HG02885 (cell line): ENCODE results near the gene NATD1.

Experiments used
- ATAC-seq: cut with Tn5 transposase; IDR thresholded peaks from one replicate; pipeline ENCODE4 v1.9.1; 2021; ENCODE audit warnings: mild to moderate bottlenecking; ENCODE audit not compliant: unreplicated experiment, poor library complexity

The NATD1 gene, protein sequence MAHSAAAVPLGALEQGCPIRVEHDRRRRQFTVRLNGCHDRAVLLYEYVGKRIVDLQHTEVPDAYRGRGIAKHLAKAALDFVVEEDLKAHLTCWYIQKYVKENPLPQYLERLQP

DNA sequence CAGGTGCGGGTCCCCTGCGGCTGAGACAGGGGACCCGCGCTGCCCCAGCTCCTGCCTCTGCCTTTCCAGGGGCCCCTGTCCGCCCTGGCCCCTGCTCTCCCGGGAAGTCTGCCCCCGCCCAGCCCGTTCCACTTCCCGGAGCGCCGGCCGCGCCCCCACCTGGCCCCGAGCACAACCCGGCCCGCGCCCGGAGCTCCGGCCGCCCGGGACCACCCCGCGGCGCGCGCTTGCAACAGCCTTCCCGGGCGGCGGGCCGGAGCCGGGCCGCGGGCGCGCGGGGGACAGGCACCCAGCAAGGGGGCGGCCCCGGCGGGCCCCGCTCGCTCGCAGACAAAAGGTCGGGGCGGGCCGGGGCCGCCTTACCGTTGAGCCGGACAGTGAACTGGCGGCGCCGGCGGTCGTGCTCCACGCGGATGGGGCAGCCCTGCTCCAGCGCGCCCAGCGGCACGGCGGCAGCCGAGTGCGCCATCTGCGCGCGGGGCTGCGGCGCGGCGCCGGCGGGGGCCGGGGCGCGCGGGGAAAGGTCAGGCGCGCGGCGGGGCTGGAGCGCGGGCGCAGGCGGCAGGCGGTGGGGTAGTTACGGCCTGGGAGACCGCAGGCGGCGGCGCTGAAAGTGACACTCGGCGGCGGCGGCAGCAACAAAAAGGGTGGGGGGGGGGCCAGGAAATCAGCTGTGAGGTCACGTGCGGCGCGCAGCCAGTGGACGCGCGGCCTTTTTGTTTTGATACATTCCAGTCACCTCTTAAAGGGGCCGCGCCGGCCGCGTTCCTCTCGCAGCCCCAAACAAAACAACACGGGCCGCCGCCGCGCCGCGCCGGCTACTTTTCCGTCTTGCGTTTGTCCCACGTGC, at the start of gene NATD1:
NATD1 (minus strand) TSS at position 615 of the 850 bp plus-strand sequence; CDS start at position 469, 146 bp downstream.
- ATAC-seq = peak; percentile 81

DNA sequence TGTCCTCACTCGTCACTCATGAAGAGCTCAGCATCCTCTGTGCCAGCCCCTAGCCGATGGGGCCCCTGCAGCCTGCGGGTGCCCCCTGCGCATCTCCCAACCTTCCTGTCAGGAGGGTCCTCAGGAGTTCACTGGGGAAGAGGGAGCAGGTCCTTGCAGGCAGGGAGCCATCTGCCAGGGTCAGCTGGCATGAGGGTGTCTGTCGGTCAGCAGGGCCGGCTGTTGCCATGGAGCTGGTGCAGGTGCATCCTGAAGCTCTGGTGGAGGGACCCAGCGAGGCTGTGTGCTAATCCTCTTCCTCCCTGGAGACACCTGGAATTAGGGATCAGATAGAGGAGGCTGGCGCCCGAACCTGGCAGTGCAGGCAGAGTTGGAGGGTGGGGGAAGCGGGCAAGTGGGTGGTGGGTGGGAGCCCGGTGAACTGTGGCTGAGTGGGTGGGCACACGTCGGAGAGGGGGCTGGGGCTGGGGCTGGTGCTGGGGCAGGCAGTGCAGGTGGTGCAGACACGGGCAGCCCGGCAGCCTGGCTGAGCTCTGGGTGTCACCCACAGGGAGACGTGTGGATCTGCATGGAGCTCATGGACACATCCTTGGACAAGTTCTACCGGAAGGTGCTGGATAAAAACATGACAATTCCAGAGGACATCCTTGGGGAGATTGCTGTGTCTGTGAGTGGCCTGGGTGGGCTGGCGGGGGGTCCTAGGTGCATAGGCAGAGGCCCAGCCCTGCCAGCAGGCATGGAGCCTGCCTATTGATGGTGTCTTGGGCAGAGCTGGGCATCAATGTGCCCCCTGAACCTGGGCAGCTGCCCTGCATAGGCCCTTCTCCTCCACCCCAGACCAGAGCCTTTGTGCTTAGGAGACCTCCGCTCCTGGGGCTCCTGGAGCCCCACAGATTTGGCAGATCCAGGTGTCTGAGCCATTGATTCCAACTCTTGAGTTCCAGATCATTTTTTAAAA, 48.7 kb upstream of the NATD1 start:
- ATAC-seq = no peak

DNA sequence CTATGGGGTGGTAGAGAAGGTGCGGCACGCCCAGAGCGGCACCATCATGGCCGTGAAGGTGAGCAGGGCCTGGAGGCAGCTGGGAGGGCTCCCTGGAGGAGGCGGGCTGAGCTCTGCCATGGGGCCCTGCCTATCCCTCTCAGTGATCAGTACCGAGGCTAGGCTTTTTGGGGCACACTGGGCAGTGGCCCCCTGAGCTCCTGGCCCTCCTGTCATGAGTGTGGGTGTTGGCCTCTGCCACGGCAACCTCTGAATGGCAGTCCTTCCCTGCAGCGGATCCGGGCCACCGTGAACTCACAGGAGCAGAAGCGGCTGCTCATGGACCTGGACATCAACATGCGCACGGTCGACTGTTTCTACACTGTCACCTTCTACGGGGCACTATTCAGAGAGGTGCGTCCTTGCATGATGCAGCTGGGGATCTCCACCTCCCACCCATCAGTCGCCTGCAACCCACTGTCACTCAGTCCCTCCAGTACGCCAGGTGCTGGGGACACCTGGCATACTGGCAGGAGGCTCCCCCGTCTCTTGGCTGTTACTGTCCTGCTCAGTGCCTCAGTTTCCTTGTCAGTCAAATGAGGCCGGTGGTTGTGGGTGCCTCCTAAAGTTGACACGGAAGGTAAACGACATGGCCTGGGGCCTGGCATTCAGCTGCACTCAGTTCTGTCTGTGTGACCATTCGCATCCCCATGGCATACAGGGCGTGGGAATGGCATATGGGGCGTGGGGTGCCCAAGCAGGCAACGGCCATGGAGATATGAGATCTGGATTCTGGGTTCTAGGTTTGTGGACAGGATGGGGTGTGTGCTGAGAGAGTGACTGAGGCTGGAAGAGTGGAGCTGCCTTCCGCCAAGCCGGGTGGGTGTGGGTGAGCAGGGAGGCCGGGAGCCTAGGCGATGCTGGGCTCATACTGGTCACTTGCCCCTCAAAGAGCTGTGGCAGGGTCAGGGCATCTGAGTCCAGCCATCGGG, 47.7 kb upstream of the NATD1 start:
- no peak for ATAC-seq

DNA sequence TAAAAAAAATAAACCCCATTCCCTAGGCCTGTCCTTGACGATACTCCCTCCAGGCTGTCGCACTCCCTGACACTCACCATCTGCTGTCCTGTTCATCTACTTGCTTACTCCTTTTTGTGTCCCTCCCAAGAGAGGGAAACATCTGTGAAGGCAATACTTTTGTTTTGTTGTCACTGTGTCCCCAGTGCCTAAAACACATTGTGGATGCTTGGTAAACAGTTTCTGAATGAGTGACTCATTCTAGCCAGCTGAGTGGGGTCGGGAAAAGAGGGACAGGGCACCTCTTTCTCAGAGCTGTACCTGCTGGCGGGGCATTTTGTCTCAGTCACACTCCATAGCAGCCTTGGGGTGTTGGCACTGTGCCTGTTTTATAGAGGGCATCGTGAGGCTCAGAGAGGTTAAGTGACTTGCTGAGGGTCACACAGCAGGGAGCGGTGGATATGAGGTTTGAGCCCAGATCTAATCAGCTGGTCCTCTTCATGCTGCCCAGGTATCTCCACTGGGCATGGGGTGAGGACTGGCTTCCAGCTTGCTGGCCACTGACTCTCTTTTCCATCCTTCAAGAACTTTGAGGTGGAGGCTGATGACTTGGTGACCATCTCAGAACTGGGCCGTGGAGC, 46.9 kb upstream of the NATD1 start:
- ATAC-seq = no peak

DNA sequence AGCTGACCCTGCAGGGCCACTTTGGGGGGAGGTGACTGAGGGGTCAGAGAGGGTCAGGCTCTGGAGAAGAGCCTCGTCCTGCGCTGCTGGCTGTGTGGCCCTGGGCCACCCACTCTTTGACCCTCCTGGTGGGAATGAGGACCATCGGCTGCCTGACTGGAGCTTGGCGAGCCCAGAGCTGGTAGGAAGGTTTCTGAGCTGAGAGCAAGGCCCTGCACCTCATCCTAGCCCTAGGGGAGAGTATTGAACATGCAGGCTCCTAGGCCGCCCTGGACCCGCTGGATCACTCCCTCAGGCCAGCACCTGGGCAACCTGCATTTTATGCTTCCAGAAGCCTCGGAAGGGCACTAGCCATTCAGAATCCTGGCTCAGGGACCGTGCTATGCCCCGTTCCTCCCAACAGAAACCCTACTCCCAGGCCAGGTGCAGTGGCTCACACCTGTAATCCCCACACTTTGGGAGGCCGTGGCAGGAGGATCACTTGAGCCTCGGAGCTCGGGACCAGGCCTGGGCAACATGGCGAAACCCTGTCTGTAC, 45.8 kb upstream of the NATD1 start:
- no peak for ATAC-seq

DNA sequence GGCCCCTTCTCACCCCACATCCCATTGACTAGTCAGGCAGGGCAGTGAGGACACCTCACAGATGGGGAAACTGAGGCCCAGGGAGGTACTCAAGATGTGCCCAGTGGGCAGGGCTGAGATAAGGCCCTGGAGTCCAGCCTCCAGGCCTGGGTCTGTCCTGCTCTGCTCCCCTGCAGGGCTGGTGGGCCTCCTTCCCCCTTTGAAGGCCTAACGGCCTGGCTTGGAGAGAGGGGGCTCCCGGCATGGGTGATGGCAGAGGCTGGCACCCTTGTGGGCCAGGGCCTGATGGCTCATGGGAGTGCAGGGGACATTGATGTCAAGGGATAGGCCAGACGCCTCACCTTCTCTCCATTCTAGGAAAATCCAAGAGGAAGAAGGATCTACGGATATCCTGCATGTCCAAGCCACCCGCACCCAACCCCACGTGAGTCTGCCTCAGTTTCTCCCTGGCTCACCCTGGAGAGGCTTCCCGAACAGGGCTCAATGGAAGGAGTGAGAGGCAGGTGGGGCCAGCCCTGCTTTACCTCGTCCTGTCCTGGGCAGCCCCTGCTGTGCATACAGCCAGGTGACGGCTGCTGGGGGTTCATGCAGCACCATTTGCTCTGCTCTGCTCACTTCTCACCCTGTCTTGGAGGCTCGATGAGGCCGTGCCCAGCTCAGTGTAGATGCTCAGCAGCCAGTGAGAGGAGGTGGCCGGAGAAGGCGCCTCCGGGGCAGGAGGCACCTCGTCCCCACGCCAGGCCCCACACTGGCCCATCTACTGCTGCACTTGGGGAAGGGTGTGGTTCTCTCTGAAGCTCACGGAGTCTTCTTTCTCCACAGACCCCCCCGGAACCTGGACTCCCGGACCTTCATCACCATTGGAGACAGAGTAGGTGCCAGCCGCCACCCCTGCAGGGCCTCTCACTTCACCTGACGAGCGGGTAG, 45.1 kb upstream of the NATD1 start:
- ATAC-seq = no peak

DNA sequence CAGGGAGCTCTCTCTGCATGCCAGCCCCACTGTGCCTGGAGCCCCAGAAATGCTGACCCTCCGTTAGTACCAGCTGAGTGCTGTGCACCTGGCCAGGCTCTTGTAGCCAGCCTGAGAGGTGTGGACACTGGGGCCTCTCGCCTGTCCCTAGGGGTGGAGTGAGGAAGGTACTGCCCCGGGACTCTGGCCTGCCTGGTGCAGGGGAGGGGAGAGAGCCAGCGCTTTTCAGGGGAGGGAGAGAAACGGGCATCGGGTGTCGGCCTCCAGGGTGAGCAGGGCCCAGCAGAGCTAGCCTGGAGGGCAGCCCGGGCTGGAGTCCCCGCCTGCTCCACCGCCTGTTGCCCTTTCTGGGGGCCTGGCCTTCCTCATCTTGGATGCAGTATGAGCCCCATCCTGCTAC, 44.4 kb upstream of the NATD1 start:
- ATAC-seq = no peak

DNA sequence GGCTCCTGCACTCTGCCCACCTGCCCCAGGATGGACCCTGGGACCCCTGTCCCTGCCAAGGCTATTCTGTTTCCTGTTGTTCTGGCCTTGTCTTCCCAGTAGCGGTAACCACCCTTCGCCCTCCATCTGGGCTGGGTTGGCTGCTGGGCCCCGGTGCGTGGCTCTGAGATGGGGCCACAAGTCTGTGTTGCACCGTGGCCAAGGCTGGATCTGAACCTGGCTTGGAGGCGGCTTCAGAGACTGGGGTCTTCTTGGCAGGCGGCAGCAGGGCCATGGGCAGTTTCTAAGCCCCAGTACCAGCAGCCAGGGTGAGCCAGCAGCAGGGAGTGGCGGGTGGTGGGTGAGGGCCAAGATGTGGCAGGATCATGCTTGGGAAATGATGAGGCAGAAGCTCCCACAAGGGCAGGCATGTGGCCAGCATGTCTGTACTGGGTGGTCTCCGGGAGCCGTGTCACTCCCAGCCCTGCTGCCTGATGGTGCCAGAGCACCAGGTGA, 43.9 kb upstream of the NATD1 start:
- ATAC-seq = no peak

DNA sequence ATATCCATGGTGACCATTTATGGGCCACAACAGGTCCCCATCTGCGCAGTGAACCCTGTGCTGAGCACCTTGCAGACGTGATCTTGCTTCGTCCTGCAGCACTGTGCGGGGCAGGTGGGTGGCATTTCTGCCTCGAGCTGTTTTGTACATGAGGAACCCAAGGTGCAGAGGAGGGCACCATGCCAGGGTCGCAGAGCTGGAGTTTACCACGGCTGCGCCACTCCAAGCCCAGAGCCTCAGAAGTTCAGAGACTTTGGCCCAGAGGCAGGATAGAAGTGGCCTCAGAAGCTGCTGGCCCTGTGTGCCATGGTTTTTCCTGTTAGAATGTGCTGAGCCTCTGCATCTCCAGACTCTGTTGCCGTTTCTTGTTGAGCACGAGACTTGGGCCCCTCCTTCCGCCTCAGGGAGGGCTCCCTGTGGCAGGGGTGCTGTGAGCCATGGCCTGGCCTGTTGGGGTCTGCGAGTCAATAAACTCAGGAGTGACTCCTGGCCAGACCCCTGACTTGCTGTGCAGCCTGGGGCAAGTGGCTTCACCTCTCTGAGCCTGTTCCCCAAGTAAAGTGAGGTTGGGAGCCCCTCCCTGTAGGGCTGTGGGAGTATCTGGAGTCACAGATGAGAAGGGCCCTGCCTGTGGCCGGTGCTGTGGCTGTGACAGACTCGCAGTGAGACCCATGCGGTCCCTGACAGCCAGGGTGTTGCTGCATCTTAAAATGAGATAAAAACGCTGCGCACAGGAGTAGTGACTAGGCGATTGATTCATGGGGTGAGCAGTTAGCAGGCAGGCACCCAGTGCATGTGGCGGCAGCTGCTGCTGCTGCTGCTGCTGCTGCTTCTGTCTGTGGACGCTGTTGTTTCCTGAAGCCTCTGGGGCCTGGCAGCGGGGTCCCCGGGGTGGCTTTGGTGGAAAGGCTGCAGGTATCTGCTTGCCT, 43.2 kb upstream of the NATD1 start:
- ATAC-seq = no peak

DNA sequence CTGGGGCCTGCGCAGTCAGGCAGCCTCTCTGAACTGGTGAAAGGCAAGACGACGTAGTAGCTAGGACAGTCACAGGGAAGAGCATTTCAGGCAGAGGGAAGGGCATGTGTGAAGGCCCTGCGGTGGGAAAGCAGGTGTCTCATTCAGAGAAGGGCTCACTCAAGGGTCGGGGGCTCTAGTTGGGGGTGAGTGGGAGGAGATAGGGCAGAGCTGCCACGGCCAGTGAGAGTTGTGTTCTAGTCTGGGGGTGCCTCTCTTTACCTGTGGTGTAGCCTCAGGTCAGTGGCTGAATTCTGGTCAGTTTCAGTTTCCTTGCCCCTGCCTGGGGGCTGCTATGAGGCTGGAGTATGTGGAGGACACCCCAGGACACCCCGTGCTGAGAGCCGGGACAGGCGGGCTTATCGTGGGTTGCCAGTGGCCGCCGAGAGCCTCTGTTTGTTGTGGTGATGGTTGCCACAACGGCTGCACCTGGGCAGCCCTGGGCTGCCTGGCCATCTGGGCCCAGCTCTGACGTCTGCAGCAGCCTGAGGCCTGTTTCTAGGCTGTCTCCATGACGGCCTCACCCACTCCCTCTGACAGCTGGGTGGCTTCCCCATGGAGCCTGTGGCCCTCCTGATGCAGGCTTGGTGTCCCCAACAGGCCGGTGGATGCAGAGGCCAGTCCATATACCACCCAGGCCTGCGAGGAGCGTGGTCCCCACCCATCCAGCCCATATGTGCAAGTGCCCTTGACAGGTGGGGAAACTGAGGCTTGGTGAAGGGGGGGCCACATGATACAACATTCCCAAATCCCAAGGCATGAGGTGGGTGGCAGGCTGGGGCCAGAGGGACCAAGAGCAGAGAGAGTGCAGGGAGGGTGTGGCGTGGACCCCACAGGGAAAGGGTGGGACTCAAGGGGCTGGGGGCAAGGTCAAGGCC, 42.1 kb upstream of the NATD1 start:
- no peak for ATAC-seq

DNA sequence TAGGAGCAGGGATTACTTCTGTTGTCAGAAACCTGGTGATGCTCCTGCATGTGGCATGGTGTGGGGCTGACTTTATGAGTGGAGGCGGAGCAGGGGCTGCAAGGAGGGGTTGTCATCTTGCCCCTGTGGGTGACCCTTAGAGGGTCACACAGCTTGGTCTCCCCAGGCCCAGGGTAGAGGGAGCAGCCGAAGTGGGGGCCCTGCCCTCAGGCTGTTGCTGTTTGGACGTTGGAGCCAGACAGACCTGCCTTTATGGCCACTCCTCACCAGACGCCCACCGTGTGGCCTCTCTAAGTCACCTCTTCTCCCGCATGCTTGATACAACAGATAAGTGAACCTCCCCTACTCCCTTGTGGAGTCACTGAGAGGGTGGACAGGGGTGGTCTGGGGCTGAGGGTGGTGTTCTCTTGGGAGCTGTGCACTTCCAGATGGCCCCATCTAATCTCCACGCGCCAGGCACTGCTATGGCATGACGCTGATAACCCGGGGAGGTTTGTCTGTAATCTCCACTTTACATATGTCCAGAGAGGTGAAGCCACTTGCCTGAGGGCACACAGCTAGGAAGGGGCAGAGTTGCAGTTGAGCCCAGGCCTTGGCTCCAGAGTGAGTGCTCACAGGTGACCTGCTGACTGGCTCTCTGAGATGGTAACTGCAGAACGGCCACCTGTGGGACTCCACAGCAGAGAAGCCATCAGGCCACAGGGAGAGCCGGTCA, 41.3 kb upstream of the NATD1 start:
- ATAC-seq = no peak

DNA sequence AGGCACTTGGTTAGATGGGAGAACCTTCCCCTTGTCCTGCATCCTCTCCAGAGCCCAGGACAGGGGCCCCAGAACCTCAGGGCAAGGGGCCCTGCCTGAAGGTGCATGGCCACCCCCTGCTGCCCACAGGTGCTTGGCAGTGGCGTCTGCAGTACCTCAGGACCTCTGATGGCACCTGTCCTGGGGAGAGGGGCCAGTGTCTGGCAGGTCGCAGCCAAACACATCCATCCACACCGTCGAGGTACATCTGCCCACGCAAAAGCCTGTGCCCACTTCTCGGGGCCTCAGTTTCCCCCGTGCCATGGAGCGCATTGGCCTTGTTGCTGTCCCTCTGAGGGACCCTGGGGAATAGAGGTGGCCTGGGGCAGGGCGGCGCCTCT, 40.6 kb upstream of the NATD1 start:
- ATAC-seq = no peak

DNA sequence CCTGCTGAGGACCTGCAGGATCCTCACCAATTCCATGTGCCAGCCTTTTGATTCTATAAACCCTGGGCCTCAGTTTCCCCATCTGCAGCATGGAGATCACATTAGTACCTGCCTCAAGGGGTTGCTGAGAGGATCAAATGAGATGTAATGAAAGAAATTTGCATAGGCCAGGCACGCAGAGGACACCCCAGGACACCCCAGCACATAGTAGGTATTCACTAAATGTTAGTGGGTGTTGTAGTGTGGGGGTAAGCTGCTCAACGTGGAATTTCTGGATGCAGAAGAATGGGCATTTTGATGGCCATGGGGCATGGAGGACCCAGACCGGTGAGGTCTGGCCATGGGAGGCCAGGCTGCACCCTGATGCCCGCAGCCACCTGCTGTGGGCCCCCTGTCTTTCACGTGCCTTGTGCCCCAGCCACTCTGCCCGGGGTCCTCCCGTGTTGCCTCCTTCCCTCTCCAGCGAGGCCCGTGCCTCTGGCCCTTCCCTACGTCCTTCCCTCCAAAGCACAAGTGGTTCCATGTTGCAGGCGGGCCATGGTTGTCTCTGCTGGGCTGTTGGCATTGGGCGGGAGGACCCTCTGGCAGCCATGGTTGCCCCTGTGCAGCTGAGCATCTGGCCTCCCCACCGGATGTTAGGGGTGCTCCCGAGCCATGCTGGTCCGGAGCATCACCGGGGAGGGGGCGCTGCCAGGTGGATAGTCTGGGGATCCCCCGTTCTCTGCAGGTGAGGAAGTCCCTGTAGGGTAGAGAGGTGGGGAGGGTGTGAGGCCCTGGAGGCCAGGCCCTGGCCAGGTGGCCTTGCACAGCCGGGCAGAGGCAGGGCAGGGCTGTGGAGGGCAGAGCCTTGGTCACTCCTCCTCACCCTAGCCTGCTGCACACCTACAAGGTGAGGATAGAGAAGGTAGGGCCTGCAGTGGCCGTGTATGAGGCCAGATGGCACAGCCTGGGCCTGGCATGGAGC, 39.9 kb upstream of the NATD1 start:
- no peak for ATAC-seq

DNA sequence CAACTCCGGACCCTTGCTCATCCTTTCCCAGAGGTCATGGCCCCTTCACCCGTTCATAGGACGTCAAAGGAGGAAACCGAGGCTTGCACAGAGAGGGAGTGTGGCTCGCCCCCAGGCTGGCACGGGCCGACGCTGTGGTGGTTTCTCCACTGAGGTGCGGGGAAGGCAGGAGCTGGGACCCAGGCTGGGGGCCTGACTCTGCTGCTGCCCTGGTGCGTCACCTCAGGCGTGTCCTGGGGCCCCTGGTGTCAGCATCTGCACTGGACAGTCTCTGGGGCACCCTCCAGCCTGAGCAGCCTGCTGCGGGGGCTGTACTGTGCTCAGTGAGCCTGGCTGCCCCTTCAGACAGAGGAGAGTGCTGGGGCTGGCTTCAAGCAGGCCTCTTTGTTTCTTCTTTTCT, 38.7 kb upstream of the NATD1 start:
- ATAC-seq = no peak
